Fibroblast of skin of left biceps (primary cell): ENCODE results near the gene DYDC1.
"Not testable (repeated sequence)": the region's sequence is repeated elsewhere in the genome, so short reads cannot be mapped to it uniquely, and the experiment has no call there.

ENCODE experiments used
- DNase-seq, 2 experiments: peaks; one replicate each; pipeline ENCODE4 v3.0.0-alpha.2; 2013; ENCODE audit warnings: low read depth in 2 of 2

The DYDC1 gene

DNA sequence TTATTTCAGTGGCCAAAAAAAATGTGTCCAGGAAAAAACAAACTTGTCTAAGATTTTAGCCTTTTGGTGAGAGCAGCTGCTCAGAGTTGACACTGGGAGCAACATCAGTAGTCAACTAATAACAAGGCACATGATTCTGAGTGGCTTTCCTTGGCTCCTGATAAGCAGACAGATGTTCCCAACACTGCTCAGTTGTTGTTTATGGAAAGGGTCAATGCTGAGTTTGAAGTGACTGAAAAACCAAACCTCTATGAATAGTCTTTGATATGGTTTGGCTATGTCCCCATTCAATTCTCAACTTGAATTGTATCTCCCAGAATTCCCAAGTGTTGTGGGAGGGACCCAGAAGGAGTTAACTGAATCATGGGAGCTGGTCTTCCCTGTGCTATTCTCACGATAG, 12.3 kb downstream of the DYDC1 start:
- no peak for DNase-seq

DNA sequence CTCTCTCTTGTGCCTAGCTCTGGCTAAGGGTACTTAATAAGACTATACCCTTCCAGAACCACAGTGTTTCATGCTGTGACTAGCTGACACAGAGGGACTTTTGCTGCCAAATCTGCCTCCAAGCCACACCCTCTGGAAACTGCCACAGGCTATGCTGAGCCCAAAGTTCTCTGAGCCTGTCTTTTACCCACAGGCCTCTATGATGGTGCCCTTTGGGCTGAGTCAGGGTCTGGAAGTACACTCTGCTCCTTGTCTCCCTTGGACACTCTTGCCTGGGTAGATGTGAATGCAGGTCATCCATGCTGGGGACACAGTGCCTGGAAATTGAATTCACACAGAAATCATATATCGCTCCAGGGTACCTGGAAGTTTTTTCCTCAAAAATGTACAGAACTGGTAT, 22.6 kb downstream of the DYDC1 start:
- no peak for DNase-seq

DNA sequence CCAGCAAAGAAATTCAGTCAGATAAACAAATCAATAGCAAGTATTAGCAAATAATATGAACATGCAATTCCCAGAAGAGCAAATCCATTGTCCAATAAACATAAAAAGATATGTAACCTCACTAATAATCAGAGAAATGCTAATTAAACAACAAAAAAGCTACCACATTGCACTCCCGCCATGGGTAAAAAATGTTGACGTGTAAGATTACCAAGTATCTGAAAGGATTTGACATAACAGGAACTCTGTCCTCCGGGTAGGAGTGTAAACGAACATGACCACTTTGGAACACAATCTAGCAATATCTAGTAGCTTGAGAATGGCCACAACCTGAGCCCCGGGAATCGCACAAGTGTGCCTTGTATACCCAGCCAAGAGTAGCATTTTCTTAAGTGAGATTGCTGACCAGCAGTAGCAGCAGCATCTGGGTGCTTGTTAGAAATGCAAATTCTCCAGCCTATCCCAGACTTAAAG, 31.6 kb downstream of the DYDC1 start:
- no peak for DNase-seq

DNA sequence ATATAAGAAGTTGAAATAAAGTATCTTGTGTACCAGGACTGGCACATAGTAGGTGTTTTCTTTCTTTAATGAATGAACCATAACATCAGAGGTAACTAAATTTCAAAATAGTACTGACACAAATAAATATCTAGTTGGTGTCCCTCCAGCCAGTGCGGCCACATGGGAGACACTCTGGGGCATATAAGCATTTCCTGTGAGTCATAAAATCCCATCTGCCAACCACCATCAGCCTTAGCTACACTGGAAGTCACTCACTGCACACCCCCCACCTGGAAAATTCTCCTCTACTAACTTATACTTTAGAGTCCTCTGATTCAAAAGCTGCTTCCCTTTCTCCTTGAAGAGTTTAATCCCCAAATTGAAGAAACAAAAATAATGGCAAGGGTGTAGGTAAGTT, 32.5 kb downstream of the DYDC1 start:
- DNase-seq = peak; percentile 3

DNA sequence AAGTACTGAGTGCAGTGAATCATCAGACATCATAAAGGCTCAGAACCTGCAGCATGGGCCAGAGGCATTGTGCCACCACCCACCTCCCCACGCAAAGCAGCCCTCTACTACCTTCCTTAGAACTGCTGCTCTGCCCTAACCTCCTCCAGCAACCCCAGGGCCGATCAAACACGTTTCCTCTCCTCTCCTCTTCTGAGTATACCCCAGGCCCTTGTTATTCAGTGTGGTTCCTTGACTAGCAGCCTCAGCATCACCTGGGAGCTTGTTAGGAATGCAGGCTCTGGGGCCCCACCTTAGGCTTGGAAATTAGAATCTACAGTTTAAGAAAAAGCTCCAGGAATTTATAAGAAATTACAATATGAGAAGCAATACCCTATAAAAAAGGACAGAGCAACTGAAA, 33.2 kb downstream of the DYDC1 start:
- no peak for DNase-seq

DNA sequence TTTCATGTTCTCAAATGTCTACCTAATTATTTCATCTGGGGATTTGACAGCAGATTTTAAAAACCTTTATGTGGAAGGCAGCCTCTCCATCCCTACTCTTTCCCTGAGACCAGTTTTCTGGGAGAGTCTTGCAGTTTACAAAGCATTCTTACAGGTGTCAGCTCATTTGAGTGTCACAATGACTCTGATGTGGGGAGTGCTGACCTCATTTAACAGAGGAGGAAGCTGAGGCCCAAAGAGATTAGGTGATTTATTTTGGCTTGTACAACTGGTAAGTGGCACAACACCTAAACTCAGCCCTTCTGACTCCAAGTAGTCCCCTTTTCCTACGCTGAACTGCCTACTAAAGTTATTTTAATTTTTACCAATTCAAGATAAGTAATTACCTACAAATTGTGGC, 33.8 kb downstream of the DYDC1 start:
- DNase-seq = no peak

DNA sequence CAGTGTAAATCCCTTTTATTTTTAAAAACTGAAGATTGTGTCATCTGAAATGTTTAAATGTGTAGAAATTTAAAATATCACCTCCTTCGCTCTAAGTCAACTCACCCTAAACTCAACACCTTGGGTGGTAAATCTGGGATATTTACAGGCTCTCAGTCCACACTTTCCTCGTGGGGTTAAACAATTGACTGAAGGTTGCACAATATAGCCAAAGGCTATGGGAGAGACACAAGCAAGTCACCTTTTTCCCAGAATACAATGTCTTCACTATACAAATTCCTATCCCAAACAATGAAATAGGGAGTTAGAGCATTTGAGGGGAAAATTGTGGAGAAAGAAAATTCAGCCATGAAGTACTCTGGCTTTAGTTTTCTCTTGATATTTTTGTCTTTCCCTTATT, 34.4 kb downstream of the DYDC1 start:
- no peak for DNase-seq

DNA sequence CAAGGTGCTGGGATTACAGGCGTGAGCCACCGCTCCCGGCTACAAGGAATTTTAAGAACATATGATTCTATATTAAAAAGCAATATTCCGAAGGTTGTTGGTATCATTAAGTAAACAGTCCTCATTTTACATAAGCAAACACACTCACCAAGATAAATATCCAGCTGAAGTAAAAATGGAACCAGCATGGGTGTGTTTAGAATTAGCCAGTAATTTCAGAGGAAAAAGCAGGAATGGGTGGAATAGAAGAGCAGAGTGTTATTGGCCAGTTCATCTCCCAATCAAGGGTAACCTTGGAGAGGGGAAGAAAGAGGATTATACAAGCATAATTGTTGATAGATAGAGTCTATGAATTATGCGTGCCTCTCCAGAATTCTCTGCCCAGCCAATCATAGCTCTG, 35.4 kb downstream of the DYDC1 start:
- DNase-seq = no peak

DNA sequence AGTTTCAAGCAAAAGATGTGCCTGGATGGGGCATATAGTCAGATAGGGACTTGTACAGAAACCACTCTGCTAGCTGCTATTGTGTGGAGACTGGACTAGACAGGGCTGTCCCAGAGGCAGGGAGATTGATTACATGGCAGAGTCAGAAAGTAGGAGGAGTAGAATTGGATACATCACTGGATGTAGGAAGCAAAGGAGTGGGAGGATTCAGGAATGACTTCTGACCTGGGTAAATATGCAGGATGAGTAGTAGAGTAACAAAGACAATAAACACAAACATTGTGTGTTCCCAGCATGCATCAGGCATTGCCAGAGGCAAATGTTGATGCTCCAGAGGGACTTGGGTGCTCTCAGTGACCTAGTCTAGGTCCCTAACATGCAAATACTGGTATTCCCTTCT, 36.2 kb downstream of the DYDC1 start:
- DNase-seq = no peak

DNA sequence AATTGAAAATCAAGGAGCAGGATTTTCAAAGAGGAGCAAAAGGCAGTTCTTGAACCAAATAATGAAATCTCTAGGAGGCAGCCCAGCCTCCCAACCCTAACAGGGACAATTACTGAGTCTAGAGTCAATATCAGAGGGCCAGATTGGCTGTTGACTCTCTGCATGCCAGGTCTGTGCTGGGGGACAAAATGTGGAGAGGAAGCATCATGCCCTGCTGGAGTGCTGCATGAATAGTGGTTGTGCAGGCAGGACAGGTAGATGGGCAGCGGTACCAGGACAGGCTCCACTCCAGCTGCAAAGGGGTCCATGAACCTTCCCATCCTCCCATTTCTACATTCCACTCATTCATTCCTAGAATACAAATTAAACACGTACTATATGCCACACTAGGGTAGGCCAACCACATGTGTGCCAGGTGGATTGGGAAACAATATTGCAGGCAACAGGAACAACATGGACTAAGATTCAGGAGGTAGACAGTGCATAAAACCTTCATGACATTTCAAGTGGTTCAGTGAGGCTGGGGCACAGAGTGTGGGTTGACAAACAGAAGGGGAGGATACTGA, 36.7 kb downstream of the DYDC1 start:
- DNase-seq = no peak

DNA sequence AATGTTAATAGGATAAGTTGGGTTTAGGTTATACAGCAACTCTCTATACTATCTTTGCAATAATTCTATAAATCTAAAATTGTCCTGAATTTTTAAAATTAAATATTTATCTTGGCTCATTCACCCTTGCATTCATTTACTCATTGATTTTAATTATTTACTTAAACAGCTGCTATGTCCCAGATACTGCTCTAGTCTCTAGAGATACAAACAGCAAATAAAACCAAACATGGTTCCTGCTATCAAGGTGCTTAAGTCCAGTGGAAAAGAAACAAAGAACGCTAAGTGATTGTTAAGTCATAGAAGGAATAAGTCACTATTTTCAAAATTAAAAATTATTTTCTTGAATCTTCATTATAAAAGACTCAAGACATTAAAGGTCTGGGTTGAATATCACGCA, 37.2 kb downstream of the DYDC1 start:
- DNase-seq = no peak

DNA sequence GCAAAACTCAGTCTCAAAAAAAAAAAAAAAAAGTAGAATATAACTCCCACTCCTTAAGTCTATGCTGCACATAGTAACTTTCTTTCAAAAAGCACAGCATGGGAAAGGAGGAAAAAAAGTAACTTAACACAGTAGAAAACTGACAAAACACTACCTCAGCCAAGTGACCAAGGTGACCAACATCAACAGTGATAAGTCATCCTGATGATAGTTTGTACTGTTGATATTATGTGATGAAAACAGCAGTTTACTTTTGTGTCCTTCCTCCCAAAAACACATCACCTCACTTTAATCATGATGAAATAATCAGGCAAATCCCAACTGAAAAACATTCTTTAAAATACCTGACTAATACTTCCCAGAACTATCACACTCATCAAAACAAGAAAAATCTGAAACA, 37.8 kb downstream of the DYDC1 start:
- no peak for DNase-seq

DNA sequence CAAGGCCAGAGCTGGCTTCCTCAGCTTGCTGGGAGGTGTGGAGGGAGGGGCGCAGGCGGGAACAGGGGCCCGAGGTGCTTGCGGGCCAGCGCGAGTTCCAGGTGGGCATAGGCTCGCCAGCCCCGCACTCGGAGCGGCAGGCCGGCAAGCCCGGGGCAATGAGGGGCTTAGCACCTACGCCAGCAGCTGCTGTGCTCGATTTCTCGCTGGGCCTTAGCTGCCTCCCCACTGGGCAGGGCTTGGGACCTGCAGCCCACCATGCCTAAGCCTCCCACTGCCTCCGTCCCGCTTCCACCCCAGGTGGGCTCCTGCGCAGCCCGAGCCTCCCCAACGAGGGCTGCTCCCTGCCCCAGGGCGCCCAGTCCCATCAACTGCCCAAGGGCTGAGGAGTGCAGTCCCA, 41.2 kb downstream of the DYDC1 start:
- no peak for DNase-seq

DNA sequence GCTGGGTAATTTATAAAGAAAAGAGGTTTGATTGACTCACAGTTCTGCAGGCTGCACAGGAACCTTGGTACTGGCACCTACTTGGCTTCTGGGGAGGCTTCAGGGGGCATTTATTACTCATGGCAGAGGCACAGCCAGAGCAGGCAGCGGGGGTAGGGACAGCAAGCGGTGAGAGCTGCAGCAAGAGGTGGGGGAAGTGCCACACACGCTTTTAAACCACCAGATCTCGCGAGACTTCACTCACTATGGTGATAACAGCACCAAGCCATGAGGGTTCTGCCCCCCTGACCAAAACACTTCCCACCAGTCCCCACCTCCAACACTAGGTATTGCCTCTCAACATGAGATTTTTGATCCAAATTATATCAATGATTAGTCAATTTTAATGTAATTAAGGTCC, 43.0 kb downstream of the DYDC1 start:
- DNase-seq = no peak

DNA sequence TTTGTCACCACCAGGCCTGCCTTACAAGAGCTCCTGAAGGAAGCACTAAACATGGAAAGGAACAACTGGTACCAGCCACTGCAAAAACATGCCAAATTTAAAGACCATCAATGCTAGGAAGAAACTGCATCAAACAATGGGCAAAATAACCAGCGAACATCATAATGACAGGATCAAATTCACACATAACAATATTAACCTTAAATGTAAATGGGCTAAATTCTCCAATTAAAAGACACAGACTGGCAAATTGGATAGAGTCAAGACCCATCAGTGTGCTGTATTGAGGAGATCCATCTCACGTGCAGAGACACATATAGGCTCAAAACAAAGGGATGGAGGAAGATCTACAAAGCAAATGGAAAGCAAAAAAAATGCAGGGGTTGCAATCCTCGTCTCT, 50.6 kb downstream of the DYDC1 start:
- DNase-seq = not testable (repeated sequence)

DNA sequence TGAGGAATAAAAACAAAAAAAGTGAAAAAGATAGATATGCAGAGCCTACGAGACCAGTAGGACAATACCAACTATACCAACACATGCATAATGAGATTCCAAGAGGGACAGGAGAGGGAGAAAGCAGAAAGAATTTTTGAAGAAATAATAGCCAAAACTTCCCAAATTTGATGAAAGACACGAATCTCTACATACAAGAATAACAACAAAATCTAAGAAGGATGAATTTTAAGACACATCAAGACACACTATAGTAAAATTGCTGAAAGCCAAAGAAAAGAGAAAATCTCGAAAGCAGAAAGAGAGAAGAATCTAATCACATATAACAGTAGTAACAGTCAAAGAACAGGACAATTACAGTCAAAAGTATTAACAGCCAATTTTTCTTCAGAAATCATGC, 59.6 kb downstream of the DYDC1 start:
- no peak for DNase-seq

DNA sequence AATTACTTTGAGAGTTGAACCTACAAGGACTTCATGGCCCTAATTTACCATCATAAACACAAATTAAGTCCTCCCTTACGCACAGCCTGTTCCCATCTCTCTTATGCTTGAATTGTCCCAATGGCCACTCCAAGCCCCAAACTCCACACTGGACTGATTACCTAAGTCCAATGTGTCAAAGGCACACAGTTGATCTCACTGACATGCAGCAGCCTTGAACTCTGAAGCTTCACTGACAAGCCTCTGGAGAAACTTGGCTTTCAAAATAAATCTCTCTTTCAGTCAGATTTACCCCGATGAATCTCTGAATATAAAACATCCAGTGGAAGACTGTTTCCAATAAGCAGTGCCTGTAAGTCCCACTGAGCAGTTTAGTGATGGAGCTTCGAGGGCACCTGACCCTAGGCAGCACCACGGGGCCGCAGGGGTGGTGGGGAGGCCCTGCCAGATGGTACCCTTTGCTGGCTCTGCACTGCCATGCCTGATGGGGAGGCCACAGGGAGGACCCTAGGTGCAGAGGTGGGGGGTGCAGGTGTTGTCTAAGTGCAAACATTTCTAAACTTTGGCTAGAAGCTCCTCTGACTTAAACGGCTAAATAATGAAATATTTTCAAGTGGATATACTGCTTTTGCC, 63.8 kb downstream of the DYDC1 start:
- DNase-seq = no peak

DNA sequence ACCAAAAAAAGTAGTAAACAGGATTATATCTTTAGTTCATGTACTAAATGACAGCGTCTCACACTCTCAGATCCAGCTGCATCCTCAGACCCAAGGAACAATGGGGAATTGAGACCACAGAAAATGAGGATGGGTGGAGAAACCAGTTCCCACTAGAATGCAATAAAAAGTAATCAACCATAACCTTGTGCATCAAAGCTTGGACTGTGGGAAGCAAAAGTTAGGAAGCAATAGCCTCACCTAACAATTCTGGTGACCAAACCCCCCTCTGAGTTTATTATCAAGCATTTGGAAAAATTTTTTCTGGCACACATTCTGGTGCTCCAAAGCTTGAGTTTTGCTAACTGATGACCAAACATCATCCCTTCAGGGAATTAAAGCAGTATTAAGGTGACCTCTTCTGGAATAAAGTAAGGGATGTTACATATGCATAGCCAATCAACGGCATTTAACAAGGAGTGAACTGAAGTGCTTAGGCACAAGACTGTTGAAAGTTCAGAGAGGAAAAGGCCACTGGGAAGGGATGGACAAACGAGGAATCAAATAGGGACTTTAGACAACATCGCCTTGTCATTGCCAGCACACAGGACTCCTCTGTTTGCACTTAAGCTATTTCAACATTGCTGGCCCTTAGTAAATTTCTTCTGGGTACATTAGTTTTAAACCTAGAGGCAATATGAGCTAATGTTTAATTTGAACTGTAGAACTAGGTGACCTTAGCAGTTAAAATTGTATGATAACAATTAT, 65.9 kb downstream of the DYDC1 start:
- DNase-seq = no peak

DNA sequence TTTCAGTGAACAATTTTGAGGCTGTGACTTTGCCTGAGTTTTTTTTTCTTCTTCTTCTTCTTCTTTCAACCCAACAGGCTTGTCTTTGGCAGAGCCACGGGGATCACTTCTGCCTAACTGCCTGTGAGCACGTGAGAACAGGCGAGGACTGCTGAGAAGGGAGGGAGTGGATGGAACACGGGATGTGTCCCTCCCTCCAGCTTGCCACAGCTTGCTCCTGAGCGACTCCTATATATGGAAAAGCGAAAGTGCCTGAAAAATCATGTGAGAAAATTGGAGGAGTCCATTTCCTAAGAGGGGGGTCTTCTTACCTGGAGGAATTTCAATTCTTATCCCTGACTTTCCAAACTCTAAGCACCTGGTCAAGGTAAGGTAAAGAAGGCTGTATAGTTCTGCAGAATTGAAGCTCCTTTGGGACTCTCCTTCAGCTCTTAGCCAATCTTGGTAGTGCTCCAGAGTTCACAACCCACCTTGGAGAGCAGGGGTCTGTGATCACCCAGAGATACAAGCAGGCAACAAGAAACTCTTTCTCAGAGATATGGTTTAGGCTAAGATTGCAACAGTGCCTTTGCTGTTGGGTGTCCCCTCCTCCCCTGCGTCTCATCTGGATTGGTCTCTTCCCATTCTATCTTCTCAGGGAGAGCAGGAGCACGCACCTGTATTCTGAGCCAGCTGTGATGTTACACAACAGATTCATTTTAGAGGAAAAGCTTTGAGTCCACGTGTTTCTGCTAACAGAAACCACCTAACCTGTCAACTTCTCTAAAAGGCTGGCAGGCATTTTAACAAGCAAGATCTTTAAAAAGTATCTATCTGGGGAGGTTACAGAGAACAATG, 66.9 kb downstream of the DYDC1 start, which contains the start of gene MAT1A:
Gene MAT1A (minus strand): TSS at position 208 of the 837 bp plus-strand sequence. CDS start 235 bp downstream, outside the sequence.
- no peak for DNase-seq

DNA sequence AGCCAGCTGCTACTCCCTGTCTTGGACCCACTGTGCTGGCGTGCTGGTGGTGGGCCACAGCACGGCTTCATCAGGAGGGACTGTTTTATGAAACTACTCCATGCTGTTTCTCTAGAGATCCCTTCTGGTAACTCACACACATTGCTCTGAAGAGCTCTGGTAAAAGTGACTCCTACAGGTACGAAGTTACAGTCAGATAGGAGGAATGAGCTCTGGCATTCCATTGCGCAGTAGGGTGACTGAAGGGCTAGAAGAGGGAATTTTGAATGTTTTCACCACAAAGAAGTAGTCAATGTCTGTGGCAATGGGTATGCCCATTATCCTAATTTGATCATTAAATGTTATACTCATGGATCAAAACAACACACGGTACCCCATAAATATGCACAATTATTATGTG, 67.7 kb downstream of the DYDC1 start:
- DNase-seq = no peak
